Gastroesophageal sphincter (tissue), 4 donors: ENCODE data around the gene LMO4. TPM values are rescaled to one million over a fixed set of nuclear protein-coding genes. Genes with fewer than 3 reads are reported as not detected.

Source experiments
- ATAC-seq: fragments of 150-250 bp; one replicate; pipeline ENCODE4 v1.9.1; 2016; ENCODE audit warnings: mild to moderate bottlenecking, moderate library complexity
- H3K27ac ChIP-seq, 4 donors: fragments of 200-600 bp; sonication (generic) in 3 of 4; 1 replicate in 3 of 4; 2 replicates in 1 of 4; pipeline ENCODE4 v1.5.1; 2016 to 2019
- H3K27me3 ChIP-seq: fragments of 200-600 bp; sonication (generic); one replicate; pipeline ENCODE4 v1.5.1; 2019
- H3K36me3 ChIP-seq, 2 donors: fragments of 200-600 bp; sonication (generic); one replicate each; pipeline ENCODE4 v1.5.1; 2019; ENCODE audit warnings: control low read depth in 1 of 2
- H3K4me1 ChIP-seq, 3 donors: fragments of 200-600 bp; sonication (generic); 1 replicate in 2 of 3; 2 replicates in 1 of 3; pipeline ENCODE4 v1.5.1; 2016 to 2019; ENCODE audit warnings: control low read depth in 2 of 3
- H3K4me3 ChIP-seq, 2 donors: fragments of 200-600 bp; sonication (generic); one replicate each; pipeline ENCODE4 v1.5.1; 2019; ENCODE audit warnings: mild to moderate bottlenecking in 1 of 2, moderate library complexity in 1 of 2
- H3K9me3 ChIP-seq, 3 donors: fragments of 200-600 bp; sonication (generic); one replicate each; pipeline ENCODE4 v1.5.1; 2017 to 2019; ENCODE audit warnings: control low read depth in 2 of 3
- EP300 ChIP-seq: sonication (generic); formaldehyde crosslinking; IDR thresholded peaks from one replicate; pipeline ENCODE4 v1.6.1; 2017; ENCODE audit warnings: antibody characterized with exemption, mild to moderate bottlenecking
- POLR2A ChIP-seq, 2 donors: fragments of 450-650 bp; IDR thresholded peaks; one replicate each; pipeline ENCODE4 v1.6.1; 2017; ENCODE audit warnings: antibody characterized with exemption in 2 of 2, mild to moderate bottlenecking in 2 of 2, moderate library complexity in 1 of 2
- POLR2AphosphoS5 ChIP-seq: sonication (generic); formaldehyde crosslinking; IDR thresholded peaks from one replicate; pipeline ENCODE4 v1.6.1; 2017; ENCODE audit warnings: antibody characterized with exemption
- WGBS, 2 donors: methylation state at CpG; one replicate each; pipeline ENCODE4 v1.1.5; 2018; ENCODE audit warnings: low coverage in 1 of 2; 5-methylcytosine and 5-hydroxymethylcytosine counted together
- total RNA-seq, 4 donors: library from RNA; depleted of rRNA; stranded (reverse); fragments of >200 nt; gene quantifications; one replicate each; pipeline ENCODE4 v1.1.0, GENCODE V29; 2016
- TF ChIP-seq, protein P1 (sequence below), 4 experiments: fragments of 200-600 bp in 2 of 4; fragments of 450-650 bp in 2 of 4; sonication (generic) in 1 of 4; IDR thresholded peaks; one replicate each; pipeline ENCODE4 v1.5.1; 2017 to 2019; ENCODE audit warnings: antibody characterized with exemption in 4 of 4, mild to moderate bottlenecking in 2 of 4, moderate library complexity in 2 of 4

LMO4 gene
- total RNA-seq, 4 donors from 2014 or later, result 44.7 to 166 (median 66.3) TPM

DNA sequence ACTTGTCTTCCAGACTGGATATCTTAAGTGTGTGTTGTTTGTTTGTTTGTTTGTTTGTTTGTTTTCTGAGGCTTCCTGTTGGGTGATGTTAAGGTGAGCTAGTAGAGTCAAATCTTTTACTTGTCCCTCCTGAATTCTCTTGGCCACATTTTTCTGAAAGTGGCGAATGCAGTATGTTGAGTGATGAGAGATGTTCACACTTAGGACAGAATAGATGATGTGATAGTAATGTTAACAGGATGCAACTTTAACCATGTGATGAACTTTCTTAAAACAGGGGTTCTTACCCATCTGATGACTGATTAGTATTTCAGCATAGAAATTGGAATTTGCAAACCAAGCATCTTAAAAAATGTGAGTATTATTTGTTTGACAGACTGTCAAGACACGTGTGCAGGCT is 40.2 kb downstream of the LMO4 start:
- 63 to 68% methylated on average over 2 of the region's 2 CpGs for WGBS, 2 donors
- Histone ChIP-seq H3K4me3 (no peak overlapping the region), H3K36me3 (no peaks in the 10 kb centered on the region), H3K27ac (no peak overlapping the region), H3K9me3 (no peaks in the 10 kb centered on the region), H3K27me3 (no peaks in the 10 kb centered on the region), H3K4me1 (no peaks in the 10 kb centered on the region)
- TF ChIP-seq, protein P1, sequence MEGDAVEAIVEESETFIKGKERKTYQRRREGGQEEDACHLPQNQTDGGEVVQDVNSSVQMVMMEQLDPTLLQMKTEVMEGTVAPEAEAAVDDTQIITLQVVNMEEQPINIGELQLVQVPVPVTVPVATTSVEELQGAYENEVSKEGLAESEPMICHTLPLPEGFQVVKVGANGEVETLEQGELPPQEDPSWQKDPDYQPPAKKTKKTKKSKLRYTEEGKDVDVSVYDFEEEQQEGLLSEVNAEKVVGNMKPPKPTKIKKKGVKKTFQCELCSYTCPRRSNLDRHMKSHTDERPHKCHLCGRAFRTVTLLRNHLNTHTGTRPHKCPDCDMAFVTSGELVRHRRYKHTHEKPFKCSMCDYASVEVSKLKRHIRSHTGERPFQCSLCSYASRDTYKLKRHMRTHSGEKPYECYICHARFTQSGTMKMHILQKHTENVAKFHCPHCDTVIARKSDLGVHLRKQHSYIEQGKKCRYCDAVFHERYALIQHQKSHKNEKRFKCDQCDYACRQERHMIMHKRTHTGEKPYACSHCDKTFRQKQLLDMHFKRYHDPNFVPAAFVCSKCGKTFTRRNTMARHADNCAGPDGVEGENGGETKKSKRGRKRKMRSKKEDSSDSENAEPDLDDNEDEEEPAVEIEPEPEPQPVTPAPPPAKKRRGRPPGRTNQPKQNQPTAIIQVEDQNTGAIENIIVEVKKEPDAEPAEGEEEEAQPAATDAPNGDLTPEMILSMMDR (IDR thresholded peaks at IDR 0.05), result no peak
- no peak for TF ChIP-seq POLR2A (IDR thresholded peaks at IDR 0.05)
- no peak for TF ChIP-seq EP300
- TF ChIP-seq POLR2AphosphoS5, result no peak
- ATAC-seq, result no peak

DNA sequence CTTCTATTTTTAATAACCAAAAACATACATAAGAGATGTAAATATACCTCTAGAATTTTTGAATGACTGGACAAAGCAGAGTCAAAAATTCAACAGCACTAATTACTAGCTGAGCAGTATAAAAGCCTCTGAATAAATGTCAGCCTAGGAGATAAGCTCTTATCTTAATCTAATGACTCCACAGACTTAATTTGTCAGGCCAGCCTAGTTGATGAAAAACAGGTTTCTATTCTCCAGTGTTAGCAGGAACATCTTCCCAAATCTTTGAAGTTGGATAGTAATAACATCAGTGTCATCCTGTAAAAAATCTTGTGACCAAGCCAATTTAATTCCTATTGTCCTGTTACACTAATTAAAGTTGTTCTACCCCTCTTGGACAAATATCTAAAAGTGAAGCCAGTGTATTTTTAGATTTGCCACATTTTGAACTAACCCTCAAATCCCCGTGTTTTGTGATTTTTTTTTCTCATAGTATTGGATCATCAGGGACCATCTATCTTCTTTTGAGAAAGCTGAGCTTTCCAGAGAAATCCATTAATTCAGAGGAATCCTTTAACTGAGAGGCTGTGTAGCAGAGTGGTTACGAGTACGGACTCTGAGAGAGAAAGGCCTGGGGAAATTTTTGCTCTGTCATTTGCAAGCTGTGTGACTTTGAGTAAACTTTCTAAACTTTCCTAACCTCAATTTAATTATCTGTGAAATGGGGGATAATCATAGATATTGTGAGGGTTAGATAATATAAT is 41.2 kb downstream of the LMO4 start:
- WGBS, 2 donors, result 52 to 56% methylated on average over 1 to 3 of the region's 3 CpGs
- H3K27ac ChIP-seq, result no peak overlapping the region
- ATAC-seq, result no peak
- H3K9me3 ChIP-seq, result no peaks in the 10 kb centered on the region
- H3K4me1 ChIP-seq, result no peaks in the 10 kb centered on the region
- TF ChIP-seq, protein P1 (IDR thresholded peaks at IDR 0.05), result no peak
- no peak for TF ChIP-seq POLR2AphosphoS5
- TF ChIP-seq EP300, result no peak
- H3K4me3 ChIP-seq, result no peak overlapping the region
- H3K27me3 ChIP-seq, result no peaks in the 10 kb centered on the region
- no peaks in the 10 kb centered on the region for H3K36me3 ChIP-seq

DNA sequence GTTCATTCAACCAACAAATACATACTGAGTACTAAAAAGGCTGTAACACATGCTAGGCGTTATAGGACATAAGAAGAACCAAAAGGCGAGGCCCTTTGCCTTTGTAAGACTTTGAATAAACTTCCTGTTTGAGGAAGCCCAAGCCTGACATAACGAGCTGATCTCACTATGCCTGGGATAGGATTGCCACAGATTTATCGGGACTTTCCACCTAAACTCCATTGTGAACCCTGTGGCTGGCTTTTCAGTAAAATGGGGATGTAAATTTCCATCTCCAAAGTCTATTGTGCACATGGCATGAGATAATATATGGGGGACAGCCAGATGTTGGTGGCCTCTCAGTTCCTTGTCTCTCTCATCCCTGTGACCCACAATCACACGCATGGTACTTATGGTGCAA is 41.9 kb downstream of the LMO4 start:
- H3K9me3 ChIP-seq, result peaks cover 0 to 6% (median 0%) of the 10 kb centered on the region in 3 donors
- no peak overlapping the region for H3K4me3 ChIP-seq
- no peaks in the 10 kb centered on the region for H3K36me3 ChIP-seq
- no peak for ATAC-seq
- H3K4me1 ChIP-seq, result no peaks in the 10 kb centered on the region
- 78 to 80% methylated on average over 4 to 5 of the region's 5 CpGs for WGBS, 2 donors
- no peak overlapping the region for H3K27ac ChIP-seq
- H3K27me3 ChIP-seq, result no peaks in the 10 kb centered on the region
- no peak for TF ChIP-seq EP300
- TF ChIP-seq, protein P1 (IDR thresholded peaks at IDR 0.05), result no peak
- no peak for TF ChIP-seq POLR2A (IDR thresholded peaks at IDR 0.05)
- no peak for TF ChIP-seq POLR2AphosphoS5

DNA sequence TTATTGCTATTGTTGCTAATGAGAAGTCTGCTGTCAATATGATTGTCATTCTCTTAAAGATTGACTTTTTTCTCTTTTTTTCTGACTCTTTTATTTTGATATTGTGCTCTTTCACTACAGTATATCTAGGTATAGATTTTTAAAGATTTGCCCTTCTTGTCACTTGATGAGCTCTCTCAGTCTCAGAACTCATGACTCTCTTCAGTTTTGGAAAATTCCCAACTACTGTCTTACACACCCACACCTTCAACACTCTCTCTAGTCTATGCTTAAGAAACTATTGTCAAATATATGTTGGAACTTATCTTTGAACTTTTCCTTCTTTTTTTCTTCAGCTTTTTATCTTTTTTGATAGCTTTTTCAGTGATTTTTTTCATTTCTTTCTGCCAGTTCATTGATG is 50.6 kb downstream of the LMO4 start:
- TF ChIP-seq POLR2A (IDR thresholded peaks at IDR 0.05) (no peak), EP300 (no peak), POLR2AphosphoS5 (no peak)
- TF ChIP-seq, protein P1 (IDR thresholded peaks at IDR 0.05), result no peak
- no peak for ATAC-seq
- Histone ChIP-seq H3K4me1 (no peaks in the 10 kb centered on the region), H3K27me3 (no peaks in the 10 kb centered on the region), H3K9me3 (peaks cover 0 to 35% (median 0%) of the 10 kb centered on the region in 3 donors), H3K36me3 (no peaks in the 10 kb centered on the region), H3K4me3 (no peak overlapping the region), H3K27ac (no peak overlapping the region)

DNA sequence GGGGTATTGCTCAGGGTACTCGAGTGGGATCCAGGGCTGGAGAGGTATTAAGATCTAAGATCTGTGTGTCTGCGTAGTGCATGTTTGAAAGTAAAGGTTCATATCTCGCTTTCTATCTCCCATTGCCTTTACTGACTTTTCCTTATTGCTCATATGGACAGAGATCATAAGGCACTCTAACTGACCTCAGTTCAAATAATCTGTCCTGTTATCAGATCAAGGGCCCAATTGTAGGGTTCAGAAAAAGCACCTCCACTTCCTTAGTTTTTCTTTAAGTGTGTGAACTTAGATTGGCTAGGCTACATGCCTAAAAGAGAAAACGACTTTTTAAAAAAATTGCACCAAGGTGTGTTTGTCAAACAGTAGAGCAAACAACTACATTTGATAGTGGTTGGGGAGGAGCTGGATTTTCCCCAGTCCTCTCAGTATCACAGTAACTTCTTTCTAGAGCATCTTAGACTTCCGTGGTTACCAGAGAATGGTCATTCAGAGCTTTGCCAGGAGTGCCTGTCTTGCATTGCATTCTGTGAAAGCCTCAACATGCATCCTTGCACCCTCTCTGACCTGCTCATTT is 57.6 kb downstream of the LMO4 start:
- H3K9me3 ChIP-seq, result no peaks in the 10 kb centered on the region
- H3K27me3 ChIP-seq, result no peaks in the 10 kb centered on the region
- no peaks in the 10 kb centered on the region for H3K4me1 ChIP-seq
- 89 to 92% methylated on average over 5 of the region's 5 CpGs for WGBS, 2 donors
- no peak for ATAC-seq
- TF ChIP-seq POLR2AphosphoS5, result no peak
- no peak for TF ChIP-seq EP300
- TF ChIP-seq, protein P1 (IDR thresholded peaks at IDR 0.05), result no peak
- no peak for TF ChIP-seq POLR2A (IDR thresholded peaks at IDR 0.05)
- H3K36me3 ChIP-seq, result no peaks in the 10 kb centered on the region
- no peak overlapping the region for H3K27ac ChIP-seq
- H3K4me3 ChIP-seq, result no peak overlapping the region
